Thyroid gland (tissue), 4 donors: ENCODE results near the gene AFAP1. TPM values are rescaled to one million over a fixed set of nuclear protein-coding genes. Genes with fewer than 3 reads are reported as not detected.

Experiments used
- DNase-seq, 2 donors: peaks; one replicate each; pipeline ENCODE4 v3.0.0-alpha.2; 2019
- H3K27ac ChIP-seq, 3 donors: fragments of 200-600 bp; sonication (generic); 1 replicate in 2 of 3; 2 replicates in 1 of 3; pipeline ENCODE4 v1.5.1; 2016 to 2019; ENCODE audit warnings: mild to moderate bottlenecking in 1 of 3, moderate library complexity in 1 of 3
- H3K27me3 ChIP-seq: fragments of 200-600 bp; sonication (generic); one replicate; pipeline ENCODE4 v1.5.1; 2019
- H3K36me3 ChIP-seq, 2 donors: fragments of 200-600 bp; sonication (generic); one replicate each; pipeline ENCODE4 v1.5.1; 2016 to 2019
- H3K4me1 ChIP-seq, 2 donors: fragments of 200-600 bp; sonication (generic); one replicate each; pipeline ENCODE4 v1.5.1; 2017 to 2019
- H3K4me3 ChIP-seq, 3 donors: fragments of 200-600 bp; sonication (generic); replicated peaks in 1 of 3; 1 replicate in 2 of 3; 2 replicates in 1 of 3; pipeline ENCODE4 v1.5.1; 2016; ENCODE audit warnings: mild to moderate bottlenecking in 1 of 3
- H3K9me3 ChIP-seq: fragments of 200-600 bp; sonication (generic); one replicate; pipeline ENCODE4 v1.5.1; 2017
- CTCF ChIP-seq, 6 experiments: fragments of 200-600 bp in 3 of 6; fragments of 450-650 bp in 3 of 6; sonication (generic) in 3 of 6; IDR thresholded peaks; one replicate each; pipeline ENCODE4 v1.5.1; 2016 to 2019; ENCODE audit warnings: antibody characterized with exemption in 6 of 6, mild to moderate bottlenecking in 2 of 6, inconsistent platforms in 1 of 6, moderate library complexity in 1 of 6
- POLR2A ChIP-seq, 2 donors: fragments of 450-650 bp; IDR thresholded peaks; one replicate each; pipeline ENCODE4 v1.6.1; 2017; ENCODE audit warnings: antibody characterized with exemption in 2 of 2, mild to moderate bottlenecking in 2 of 2, moderate library complexity in 1 of 2
- WGBS, 2 donors: methylation state at CpG; one replicate each; pipeline ENCODE4 v1.1.5; 2017; 5-methylcytosine and 5-hydroxymethylcytosine counted together
- intact Hi-C: fragments of 100-400 bp; cut with DNase I; formaldehyde crosslinking; loops from one replicate; pipeline ENCODE4 v1.15.1; 2023
- total RNA-seq, 4 donors: library from RNA; depleted of rRNA; stranded (reverse); fragments of >200 nt; gene quantifications; one replicate each; pipeline ENCODE4 v1.2.3, GENCODE V29; 2016

Gene AFAP1
- total RNA-seq, 4 donors from 2014 or later = 12.3 to 33.3 (median 26.2) TPM

- peaks cover 0 to 5% of the 10 kb centered on the region in 2 donors for H3K4me1 ChIP-seq
- H3K36me3 ChIP-seq = peaks cover 0 to 10% of the 10 kb centered on the region in 2 donors
- H3K27me3 ChIP-seq = no peaks in the 10 kb centered on the region
- 91 to 92% methylated on average over 6 of the region's 6 CpGs for WGBS, 2 donors
- intact Hi-C loops = no loop called here
- no peak for DNase-seq
- no peak overlapping the region for H3K4me3 ChIP-seq
- TF ChIP-seq CTCF (IDR thresholded peaks at IDR 0.05) (no peak), POLR2A (IDR thresholded peaks at IDR 0.05) (no peak)
- H3K9me3 ChIP-seq = no peaks in the 10 kb centered on the region
- H3K27ac ChIP-seq = no peak overlapping the region
Observed at GRCh38 chr4:7868436-7868775, 71.3 kb downstream of the AFAP1 start.

- Histone ChIP-seq H3K27ac (no peak overlapping the region), H3K9me3 (no peaks in the 10 kb centered on the region), H3K4me1 (peaks cover 0 to 5% of the 10 kb centered on the region in 2 donors), H3K36me3 (peaks cover 0 to 10% of the 10 kb centered on the region in 2 donors), H3K27me3 (no peaks in the 10 kb centered on the region), H3K4me3 (no peak overlapping the region)
- 85 to 90% methylated on average over 8 of the region's 8 CpGs for WGBS, 2 donors
- intact Hi-C loops = no loop called here
- DNase-seq = no peak
- no peak for TF ChIP-seq CTCF (IDR thresholded peaks at IDR 0.05)
- TF ChIP-seq POLR2A (IDR thresholded peaks at IDR 0.05) = no peak
Observed at GRCh38 chr4:7867701-7868435, 71.8 kb downstream of the AFAP1 start.

- H3K4me3 ChIP-seq = no peak overlapping the region
- intact Hi-C loops = no loop called here
- 97 to 98% methylated on average over 7 of the region's 7 CpGs for WGBS, 2 donors
- no peak for DNase-seq
- H3K27ac ChIP-seq = no peak overlapping the region
- peaks cover 0 to under 1% of the 10 kb centered on the region in 2 donors for H3K4me1 ChIP-seq
- H3K9me3 ChIP-seq = no peaks in the 10 kb centered on the region
- H3K27me3 ChIP-seq = no peaks in the 10 kb centered on the region
- TF ChIP-seq POLR2A (IDR thresholded peaks at IDR 0.05) = no peak
- no peak for TF ChIP-seq CTCF (IDR thresholded peaks at IDR 0.05)
- H3K36me3 ChIP-seq = peaks cover 0 to 10% of the 10 kb centered on the region in 2 donors
Observed at GRCh38 chr4:7867191-7867590, 72.5 kb downstream of the AFAP1 start.

GRCh38 chr4:7865533-7865932 lies 74.1 kb downstream of the AFAP1 start:
- intact Hi-C loops = no loop called here
- 93 to 94% methylated on average over 5 of the region's 5 CpGs for WGBS, 2 donors
- no peak overlapping the region for H3K27ac ChIP-seq
- peaks cover 0 to 12% of the 10 kb centered on the region in 2 donors for H3K4me1 ChIP-seq
- H3K9me3 ChIP-seq = no peaks in the 10 kb centered on the region
- no peaks in the 10 kb centered on the region for H3K27me3 ChIP-seq
- H3K36me3 ChIP-seq = no peaks in the 10 kb centered on the region
- TF ChIP-seq POLR2A (IDR thresholded peaks at IDR 0.05) (no peak), CTCF (IDR thresholded peaks at IDR 0.05) (no peak)
- H3K4me3 ChIP-seq = no peak overlapping the region
- DNase-seq = no peak

GRCh38 chr4:7864685-7865084 lies 75.0 kb downstream of the AFAP1 start:
- intact Hi-C loops = no loop called here
- no peak overlapping the region for H3K4me3 ChIP-seq
- no peak overlapping the region for H3K27ac ChIP-seq
- H3K27me3 ChIP-seq = no peaks in the 10 kb centered on the region
- H3K9me3 ChIP-seq = no peaks in the 10 kb centered on the region
- H3K36me3 ChIP-seq = no peaks in the 10 kb centered on the region
- DNase-seq = no peak
- TF ChIP-seq POLR2A (IDR thresholded peaks at IDR 0.05) (no peak), CTCF (IDR thresholded peaks at IDR 0.05) (no peak)
- peaks cover 0 to 12% of the 10 kb centered on the region in 2 donors for H3K4me1 ChIP-seq
- 73 to 98% methylated on average over 2 of the region's 2 CpGs for WGBS, 2 donors
